ENCODE data around the gene PPP2R3A.
"Not testable (repeated sequence)": the region's sequence is repeated elsewhere in the genome, so short reads cannot be mapped to it uniquely, and the experiment has no call there.

Gene PPP2R3A

DNA sequence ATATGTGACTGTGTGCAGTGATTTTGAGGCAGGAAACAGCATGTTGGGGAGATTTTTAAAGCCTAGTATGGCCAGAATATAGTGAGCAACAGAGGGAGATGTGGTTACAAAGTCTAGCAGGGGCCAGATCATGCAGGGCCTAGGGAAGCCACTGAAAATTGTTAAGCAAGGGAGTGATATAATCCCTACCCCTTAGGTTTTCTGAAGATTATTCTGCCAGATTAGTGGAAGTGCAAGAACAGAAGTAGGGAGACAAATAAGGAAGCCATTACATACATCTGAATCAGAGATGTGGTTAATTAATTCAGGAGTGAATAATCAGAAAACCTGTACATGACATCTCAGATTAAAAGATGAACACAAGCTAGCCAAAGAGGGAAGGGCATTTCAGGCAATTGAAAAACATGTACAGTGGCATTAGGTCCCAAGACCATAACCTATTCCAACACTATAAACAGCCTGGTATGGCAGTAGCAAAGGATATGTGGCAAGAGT lies 175.8 kb downstream of the PPP2R3A start:
- Histone ChIP-seq H3K4me1 (ENCODE audit: insufficient read depth, low read length) (no peaks in the 10 kb centered on the region), H3K4me3 (ENCODE audit: low read length) (no peak overlapping the region), H3K9me3 (ENCODE audit: insufficient read depth, low read depth, low read length) (no peaks in the 10 kb centered on the region), H3K9ac (ENCODE audit: low read depth, low read length) (no peak overlapping the region), H3K27ac (ENCODE audit: low read depth, low read length) (no peak overlapping the region), H3K27me3 (ENCODE audit: insufficient read depth, low read length) (0 out of 2 replicates have a peak, but pooled peaks cover 6% of the 10 kb centered on the region), H3K36me3 (ENCODE audit: insufficient read depth, low read length) (peaks cover 14% of the 10 kb centered on the region)

DNA sequence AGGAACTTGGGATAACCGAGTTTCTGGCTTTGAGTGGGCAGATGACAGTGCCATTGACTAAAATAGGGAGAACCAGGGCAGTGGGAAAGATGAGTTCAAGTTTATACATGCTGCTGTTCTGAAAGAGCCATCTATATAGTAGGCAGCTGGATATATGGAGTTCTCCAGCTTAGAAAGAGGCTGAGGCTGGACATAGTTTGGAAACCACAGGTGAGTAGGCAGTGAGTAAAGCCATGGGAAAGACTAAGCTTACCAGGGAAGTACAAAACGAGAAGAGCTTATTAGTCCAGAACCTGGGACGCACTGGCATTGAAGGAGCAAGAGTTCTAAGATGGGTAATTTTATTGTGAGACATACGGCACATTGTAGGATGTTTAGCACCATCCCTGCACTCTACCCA lies 176.4 kb downstream of the PPP2R3A start:
- H3K4me1 ChIP-seq (ENCODE audit: insufficient read depth, low read length) = no peaks in the 10 kb centered on the region
- H3K27ac ChIP-seq (ENCODE audit: low read depth, low read length) = no peak overlapping the region
- H3K27me3 ChIP-seq (ENCODE audit: insufficient read depth, low read length) = 0 out of 2 replicates have a peak, but pooled peaks cover 6% of the 10 kb centered on the region
- H3K9me3 ChIP-seq (ENCODE audit: insufficient read depth, low read depth, low read length) = no peaks in the 10 kb centered on the region
- H3K4me3 ChIP-seq (ENCODE audit: low read length) = no peak overlapping the region
- no peak overlapping the region for H3K9ac ChIP-seq (ENCODE audit: low read depth, low read length)
- WGBS = 90% methylated on average over 4 of the region's 4 CpGs
- H3K36me3 ChIP-seq (ENCODE audit: insufficient read depth, low read length) = peaks cover 15% of the 10 kb centered on the region

DNA sequence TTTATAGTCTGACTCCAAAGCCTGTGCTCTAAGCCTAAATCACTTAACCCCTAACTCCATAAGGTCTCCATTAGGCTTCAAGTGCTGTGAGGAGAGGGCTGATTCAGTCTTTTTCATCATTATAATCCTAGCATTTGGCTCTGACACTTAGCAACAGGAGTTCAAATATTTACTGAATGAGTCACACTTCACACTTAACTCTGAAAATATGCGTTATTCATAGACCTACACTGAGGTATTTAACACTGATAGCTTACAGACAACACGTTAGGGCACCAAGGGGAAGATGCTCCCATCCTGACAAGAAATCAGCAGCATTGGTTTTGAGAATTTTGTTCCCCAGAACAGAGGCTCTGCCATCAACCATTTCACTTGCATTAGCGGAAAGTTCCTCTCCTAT lies 177.1 kb downstream of the PPP2R3A start:
- H3K9ac ChIP-seq (ENCODE audit: low read depth, low read length) = no peak overlapping the region
- no peaks in the 10 kb centered on the region for H3K9me3 ChIP-seq (ENCODE audit: insufficient read depth, low read depth, low read length)
- H3K27me3 ChIP-seq (ENCODE audit: insufficient read depth, low read length) = 0 out of 2 replicates have a peak, but pooled peaks cover 6% of the 10 kb centered on the region
- peaks cover 20% of the 10 kb centered on the region for H3K36me3 ChIP-seq (ENCODE audit: insufficient read depth, low read length)
- no peaks in the 10 kb centered on the region for H3K4me1 ChIP-seq (ENCODE audit: insufficient read depth, low read length)
- no peak overlapping the region for H3K4me3 ChIP-seq (ENCODE audit: low read length)
- WGBS = 28% methylated on average over 3 of the region's 3 CpGs
- H3K27ac ChIP-seq (ENCODE audit: low read depth, low read length) = no peak overlapping the region

GRCh38 chr3:136144397-136144796 lies 178.9 kb downstream of the PPP2R3A start:
- H3K27me3 ChIP-seq (ENCODE audit: insufficient read depth, low read length); H3K9me3 ChIP-seq (ENCODE audit: insufficient read depth, low read depth, low read length); H3K27ac ChIP-seq (ENCODE audit: low read depth, low read length); H3K4me1 ChIP-seq (ENCODE audit: insufficient read depth, low read length); H3K9ac ChIP-seq (ENCODE audit: low read depth, low read length); H3K4me3 ChIP-seq (ENCODE audit: low read length): not testable (repeated sequence)
- H3K36me3 ChIP-seq (ENCODE audit: insufficient read depth, low read length) = peaks cover 32% of the 10 kb centered on the region
- WGBS = 96% methylated on average over 4 of the region's 4 CpGs

GRCh38 chr3:136146981-136147729 lies 181.6 kb downstream of the PPP2R3A start:
- no peak overlapping the region for H3K9ac ChIP-seq (ENCODE audit: low read depth, low read length)
- no peaks in the 10 kb centered on the region for H3K27me3 ChIP-seq (ENCODE audit: insufficient read depth, low read length)
- 94% methylated on average over 6 of the region's 6 CpGs for WGBS
- no peak overlapping the region for H3K4me3 ChIP-seq (ENCODE audit: low read length)
- peaks cover 55% of the 10 kb centered on the region for H3K36me3 ChIP-seq (ENCODE audit: insufficient read depth, low read length)
- no peaks in the 10 kb centered on the region for H3K9me3 ChIP-seq (ENCODE audit: insufficient read depth, low read depth, low read length)
- H3K4me1 ChIP-seq (ENCODE audit: insufficient read depth, low read length) = no peaks in the 10 kb centered on the region
- H3K27ac ChIP-seq (ENCODE audit: low read depth, low read length) = no peak overlapping the region

DNA sequence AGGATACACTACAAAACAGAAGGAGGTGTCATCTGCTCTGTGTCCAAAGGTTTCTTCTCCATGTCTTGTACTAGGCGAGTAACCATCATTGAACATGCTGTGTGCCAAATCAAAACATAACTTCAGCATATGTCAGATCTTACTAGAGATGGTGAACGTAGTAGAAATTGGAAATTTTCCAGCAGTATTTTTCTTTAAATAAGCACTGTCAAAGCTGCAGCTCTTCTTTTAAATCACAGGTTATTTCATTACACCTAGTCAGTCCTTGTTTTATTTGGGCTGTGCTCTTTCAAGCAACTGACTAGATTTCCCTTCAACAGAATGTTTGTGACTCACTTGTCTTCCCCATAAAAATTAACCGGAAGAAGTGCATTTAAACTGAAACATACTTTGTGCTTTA lies 184.1 kb downstream of the PPP2R3A start:
- Histone ChIP-seq H3K9ac (ENCODE audit: low read depth, low read length) (no peak overlapping the region), H3K9me3 (ENCODE audit: insufficient read depth, low read depth, low read length) (no peaks in the 10 kb centered on the region), H3K36me3 (ENCODE audit: insufficient read depth, low read length) (peaks cover 62% of the 10 kb centered on the region), H3K27me3 (ENCODE audit: insufficient read depth, low read length) (no peaks in the 10 kb centered on the region), H3K27ac (ENCODE audit: low read depth, low read length) (no peak overlapping the region), H3K4me1 (ENCODE audit: insufficient read depth, low read length) (no peaks in the 10 kb centered on the region), H3K4me3 (ENCODE audit: low read length) (no peak overlapping the region)
- WGBS = 98% methylated on average over 3 of the region's 3 CpGs

DNA sequence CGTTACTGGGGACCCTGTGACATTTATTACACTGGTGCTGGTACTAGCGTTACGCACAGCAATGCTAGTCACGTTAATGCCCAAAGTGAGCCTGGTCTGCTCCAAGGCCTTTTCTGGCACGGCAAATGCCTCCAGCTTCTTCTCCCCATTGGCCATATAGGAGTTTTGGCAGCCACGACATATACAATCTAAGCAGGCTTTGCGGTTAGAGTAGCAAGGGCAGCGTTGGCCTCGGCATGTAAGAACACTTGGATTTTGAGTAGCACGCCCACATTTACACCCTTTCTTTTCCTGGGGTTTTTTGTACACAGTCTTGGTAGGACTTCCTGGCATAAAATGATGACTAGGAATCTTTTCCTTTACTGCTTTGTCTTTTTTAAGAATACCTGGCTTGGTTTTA lies 185.7 kb downstream of the PPP2R3A start:
- WGBS = 94% methylated on average over 10 of the region's 10 CpGs
- H3K27ac ChIP-seq (ENCODE audit: low read depth, low read length) = no peak overlapping the region

DNA sequence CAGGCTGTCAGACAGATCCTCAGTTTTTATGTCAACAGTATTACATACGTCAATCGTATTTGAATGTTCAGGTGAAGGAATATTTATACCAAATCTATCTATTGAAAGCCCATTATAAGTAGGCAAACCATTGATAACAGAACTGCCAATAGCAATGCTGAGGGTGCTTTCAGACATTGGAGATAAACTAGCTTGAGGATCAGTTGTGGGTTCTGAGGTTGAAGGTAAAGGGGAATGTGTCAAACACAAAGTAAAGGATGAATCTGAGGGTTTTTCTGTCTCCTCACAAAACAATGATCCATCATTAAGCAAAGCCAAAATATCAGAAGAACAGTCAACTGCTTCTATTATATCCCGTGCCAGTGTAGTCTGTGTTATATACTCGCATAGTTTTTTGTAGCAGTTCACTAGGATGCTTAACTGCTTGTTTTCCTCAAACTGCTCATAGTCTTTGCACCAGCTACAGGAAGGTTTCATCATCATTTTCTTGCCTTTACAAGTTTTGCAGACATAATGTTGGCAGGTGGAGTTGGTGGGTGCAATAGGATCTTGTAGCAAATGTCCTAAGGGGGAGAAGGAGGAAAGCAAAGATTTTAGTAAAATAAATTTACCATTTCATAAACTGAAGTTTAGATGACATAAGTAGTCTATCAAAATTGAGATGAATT lies 186.8 kb downstream of the PPP2R3A start:
- WGBS = 93% methylated on average over 4 of the region's 4 CpGs
- Histone ChIP-seq H3K27me3 (ENCODE audit: insufficient read depth, low read length) (no peaks in the 10 kb centered on the region), H3K4me3 (ENCODE audit: low read length) (no peak overlapping the region), H3K27ac (ENCODE audit: low read depth, low read length) (no peak overlapping the region), H3K36me3 (ENCODE audit: insufficient read depth, low read length) (peaks cover 45% of the 10 kb centered on the region), H3K9ac (ENCODE audit: low read depth, low read length) (no peak overlapping the region), H3K4me1 (ENCODE audit: insufficient read depth, low read length) (no peaks in the 10 kb centered on the region), H3K9me3 (ENCODE audit: insufficient read depth, low read depth, low read length) (no peaks in the 10 kb centered on the region)

More for the DNA sequence above, 185.7 kb downstream of the PPP2R3A start:
- peaks cover 49% of the 10 kb centered on the region for H3K36me3 ChIP-seq (ENCODE audit: insufficient read depth, low read length)
- H3K27me3 ChIP-seq (ENCODE audit: insufficient read depth, low read length) = no peaks in the 10 kb centered on the region
- no peaks in the 10 kb centered on the region for H3K9me3 ChIP-seq (ENCODE audit: insufficient read depth, low read depth, low read length)
- no peak overlapping the region for H3K9ac ChIP-seq (ENCODE audit: low read depth, low read length)
- H3K4me1 ChIP-seq (ENCODE audit: insufficient read depth, low read length) = no peaks in the 10 kb centered on the region
- H3K4me3 ChIP-seq (ENCODE audit: low read length) = no peak overlapping the region

DNA sequence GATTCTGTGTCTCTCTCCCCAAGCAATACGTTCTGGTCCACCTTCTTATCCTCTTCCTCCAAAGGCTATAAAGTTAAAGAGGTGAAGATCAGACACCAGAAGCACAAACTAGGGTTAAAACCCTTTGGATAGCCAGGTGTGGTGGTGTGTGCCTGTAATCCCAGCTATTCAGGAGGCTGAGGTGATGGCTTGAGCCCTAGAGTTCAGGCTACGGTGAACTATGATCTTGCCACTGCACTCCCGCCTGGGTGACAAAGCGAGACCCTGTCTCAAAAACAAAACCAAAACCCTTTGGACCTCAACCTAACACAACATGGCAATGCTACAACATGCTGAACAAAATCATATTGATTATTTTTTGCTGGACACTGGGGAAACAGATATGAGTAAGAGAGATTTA lies 187.4 kb downstream of the PPP2R3A start:
- Histone ChIP-seq H3K9ac (ENCODE audit: low read depth, low read length) (no peak overlapping the region), H3K36me3 (ENCODE audit: insufficient read depth, low read length) (peaks cover 41% of the 10 kb centered on the region), H3K27ac (ENCODE audit: low read depth, low read length) (no peak overlapping the region), H3K4me3 (ENCODE audit: low read length) (no peak overlapping the region), H3K4me1 (ENCODE audit: insufficient read depth, low read length) (no peaks in the 10 kb centered on the region), H3K9me3 (ENCODE audit: insufficient read depth, low read depth, low read length) (no peaks in the 10 kb centered on the region), H3K27me3 (ENCODE audit: insufficient read depth, low read length) (no peaks in the 10 kb centered on the region)
- WGBS = 95% methylated on average over 4 of the region's 4 CpGs

DNA sequence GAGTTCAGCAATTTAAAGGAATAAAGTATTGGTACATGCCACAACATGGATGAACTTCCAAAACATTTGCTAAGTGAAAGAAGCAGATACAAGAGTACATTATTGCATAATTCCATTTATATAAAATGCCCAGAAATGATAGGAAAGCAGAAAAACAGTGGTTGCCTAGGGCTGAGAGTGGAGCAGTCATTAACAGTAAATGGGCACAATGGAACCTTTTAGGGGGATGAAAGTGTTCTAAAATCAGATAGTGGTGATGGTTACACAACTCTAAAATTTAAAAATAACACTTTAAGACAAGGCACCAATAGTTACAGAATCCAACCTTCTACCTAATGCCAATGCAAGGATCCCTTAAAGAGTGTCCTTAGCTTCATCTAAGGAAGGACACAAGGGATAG lies 196.0 kb downstream of the PPP2R3A start:
- no peak overlapping the region for H3K9ac ChIP-seq (ENCODE audit: low read depth, low read length)
- H3K27ac ChIP-seq (ENCODE audit: low read depth, low read length) = no peak overlapping the region
- no peaks in the 10 kb centered on the region for H3K36me3 ChIP-seq (ENCODE audit: insufficient read depth, low read length)
- no peaks in the 10 kb centered on the region for H3K9me3 ChIP-seq (ENCODE audit: insufficient read depth, low read depth, low read length)
- H3K27me3 ChIP-seq (ENCODE audit: insufficient read depth, low read length) = no peaks in the 10 kb centered on the region
- H3K4me1 ChIP-seq (ENCODE audit: insufficient read depth, low read length) = peaks cover 17% of the 10 kb centered on the region
- no peak overlapping the region for H3K4me3 ChIP-seq (ENCODE audit: low read length)

DNA sequence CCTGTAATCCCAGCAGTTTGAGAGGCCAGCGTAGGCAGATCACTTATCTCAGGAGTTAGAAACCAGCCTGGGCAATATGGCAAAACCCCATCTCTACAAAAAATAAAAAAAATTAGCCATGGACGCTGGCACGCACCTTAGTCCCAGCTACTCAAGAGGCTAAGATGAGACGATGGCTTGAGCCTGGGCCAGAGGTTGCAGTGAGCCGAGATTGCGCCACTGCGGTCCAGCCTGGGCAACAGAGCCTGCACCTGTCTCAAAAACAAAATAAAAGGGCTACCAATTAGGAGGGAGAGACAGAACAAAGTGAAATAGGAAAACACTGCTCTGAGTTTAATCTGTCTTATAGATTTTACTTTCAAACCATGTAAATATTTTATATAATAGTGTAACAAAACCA lies 196.8 kb downstream of the PPP2R3A start:
- no peaks in the 10 kb centered on the region for H3K36me3 ChIP-seq (ENCODE audit: insufficient read depth, low read length)
- no peak overlapping the region for H3K9ac ChIP-seq (ENCODE audit: low read depth, low read length)
- H3K27me3 ChIP-seq (ENCODE audit: insufficient read depth, low read length) = no peaks in the 10 kb centered on the region
- H3K4me1 ChIP-seq (ENCODE audit: insufficient read depth, low read length) = peaks cover 23% of the 10 kb centered on the region
- 95% methylated on average over 7 of the region's 7 CpGs for WGBS
- no peak overlapping the region for H3K27ac ChIP-seq (ENCODE audit: low read depth, low read length)
- no peak overlapping the region for H3K4me3 ChIP-seq (ENCODE audit: low read length)
- no peaks in the 10 kb centered on the region for H3K9me3 ChIP-seq (ENCODE audit: insufficient read depth, low read depth, low read length)

Data from HUES64 (cell line).